WTC11 (cell line): ENCODE results near the gene SYN1.

Source experiments
- ATF6 ChIP-seq: sonication (generic); formaldehyde crosslinking; IDR thresholded peaks from 2 replicates; pipeline ENCODE4 v1.8.1; 2023; ENCODE audit warnings: mild to moderate bottlenecking, missing genetic modification reagents
- CREB1 ChIP-seq: sonication (generic); formaldehyde crosslinking; IDR thresholded peaks from 2 replicates; pipeline ENCODE4 v1.8.0; 2023; ENCODE audit warnings: mild to moderate bottlenecking, missing genetic modification reagents
- CTCF ChIP-seq: fragments of 200-600 bp; IDR thresholded peaks from 2 replicates; pipeline ENCODE4 v1.8.0; 2022; ENCODE audit warnings: antibody characterized with exemption
- ELF4 ChIP-seq: sonication (generic); formaldehyde crosslinking; IDR thresholded peaks from 2 replicates; pipeline ENCODE4 v1.8.1; 2022; ENCODE audit warnings: low read depth, mild to moderate bottlenecking, moderate library complexity, missing genetic modification reagents
- ESRRA ChIP-seq: sonication (generic); formaldehyde crosslinking; IDR thresholded peaks from 2 replicates; pipeline ENCODE4 v1.8.1; 2022; ENCODE audit warnings: mild to moderate bottlenecking, missing genetic modification reagents, borderline replicate concordance
- FOXP4 ChIP-seq: sonication (generic); formaldehyde crosslinking; IDR thresholded peaks from 2 replicates; pipeline ENCODE4 v1.8.0; 2022; ENCODE audit warnings: mild to moderate bottlenecking, missing genetic modification reagents
- KAT7 ChIP-seq: sonication (generic); formaldehyde crosslinking; IDR thresholded peaks from 2 replicates; pipeline ENCODE4 v1.8.1; 2023; ENCODE audit warnings: missing genetic modification reagents, mild to moderate bottlenecking, borderline replicate concordance
- MAX ChIP-seq: sonication (generic); formaldehyde crosslinking; IDR thresholded peaks from 2 replicates; pipeline ENCODE4 v1.8.0; 2022; ENCODE audit warnings: mild to moderate bottlenecking, missing genetic modification reagents
- NFE2L1 ChIP-seq: sonication (generic); formaldehyde crosslinking; IDR thresholded peaks from 2 replicates; pipeline ENCODE4 v1.8.1; 2023; ENCODE audit warnings: missing genetic modification reagents
- SMAD3 ChIP-seq: sonication (generic); formaldehyde crosslinking; IDR thresholded peaks from 2 replicates; pipeline ENCODE4 v1.8.0; 2022; ENCODE audit warnings: missing genetic modification reagents, mild to moderate bottlenecking, borderline replicate concordance
- SP1 ChIP-seq: sonication (generic); formaldehyde crosslinking; conservative IDR thresholded peaks from 2 replicates; pipeline ENCODE4 v1.8.1; 2022; ENCODE audit warnings: missing genetic modification reagents
- ZNF138 ChIP-seq: sonication (generic); formaldehyde crosslinking; conservative IDR thresholded peaks from 2 replicates; pipeline ENCODE4 v1.8.1; 2022; ENCODE audit warnings: mild to moderate bottlenecking, moderate library complexity, missing genetic modification reagents
- ZNF263 ChIP-seq: sonication (generic); formaldehyde crosslinking; IDR thresholded peaks from 2 replicates; pipeline ENCODE4 v1.8.1; 2022; ENCODE audit warnings: low read depth, mild to moderate bottlenecking, moderate library complexity, missing genetic modification reagents
- ZNF317 ChIP-seq: sonication (generic); formaldehyde crosslinking; IDR thresholded peaks from 2 replicates; pipeline ENCODE4 v1.8.1; 2023; ENCODE audit warnings: low read depth, mild to moderate bottlenecking, moderate library complexity, missing genetic modification reagents, borderline replicate concordance

GRCh38 chrX:47560179-47560933 is 59.3 kb downstream of the SYN1 start:
- no peak for TF ChIP-seq KAT7 (CRISPR knock-in tag)
- no peak for TF ChIP-seq ESRRA (CRISPR knock-in tag)
- TF ChIP-seq SMAD3 (CRISPR knock-in tag), result no peak
- no peak for TF ChIP-seq ZNF317 (CRISPR knock-in tag)
- TF ChIP-seq ATF6 (CRISPR knock-in tag), result no peak
- no peak for TF ChIP-seq CTCF
- TF ChIP-seq CREB1 (CRISPR knock-in tag), result no peak
- no peak for TF ChIP-seq ELF4 (CRISPR knock-in tag)
- TF ChIP-seq SP1 (CRISPR knock-in tag), result no peak
- TF ChIP-seq NFE2L1 (CRISPR knock-in tag), result no peak
- no peak for TF ChIP-seq ZNF263 (CRISPR knock-in tag)
- TF ChIP-seq MAX (CRISPR knock-in tag), result no peak
- TF ChIP-seq ZNF138, result no peak
- no peak for TF ChIP-seq FOXP4 (CRISPR knock-in tag)
